ENCODE measurements around the gene DUOX2.

Gene DUOX2

GRCh38 chr15:45121020-45121419 lies 7.0 kb upstream of the DUOX2 start:
- CTCF ChIA-PET: interaction anchor here (2.1 kb wide), 1 partner anchor 42 kb away, joined by 9 read pairs; no protein-coding TSS in a partner anchor
- H3K4me3 ChIP-seq (ENCODE audit: low read depth, low read length): no peak overlapping the region
- no peaks in the 10 kb centered on the region for H3K36me3 ChIP-seq (ENCODE audit: control insufficient read depth in 2 of 2, insufficient read depth in 1 of 2, low read length in 2 of 2)
- no peak overlapping the region for H3K27ac ChIP-seq (ENCODE audit: extremely low read depth, low read depth, low read length)
- H3K9me3 ChIP-seq (ENCODE audit: control insufficient read depth, insufficient read depth, low read depth, low read length): no peaks in the 10 kb centered on the region
- no peaks in the 10 kb centered on the region for H3K4me1 ChIP-seq (ENCODE audit: control insufficient read depth, insufficient read depth, low read length)
- no peak for TF ChIP-seq ZNF18 (tag by site-specific recombination; IDR thresholded peaks at IDR 0.05)
- TF ChIP-seq REPIN1 (tag by site-specific recombination; IDR thresholded peaks at IDR 0.05; ENCODE audit: low read depth): no peak
- no peak for TF ChIP-seq ZNF404 (tag by site-specific recombination; IDR thresholded peaks at IDR 0.05)
- no peak for TF ChIP-seq MEIS1 (CRISPR knock-in tag; IDR thresholded peaks at IDR 0.05; ENCODE audit: borderline replicate concordance)
- TF ChIP-seq ZNF138 (tag by site-specific recombination; IDR thresholded peaks at IDR 0.05; ENCODE audit: borderline replicate concordance): no peak
- no peak for TF ChIP-seq ZSCAN18 (tag by site-specific recombination; IDR thresholded peaks at IDR 0.05)
- no peak for TF ChIP-seq FEZF1 (tag by site-specific recombination; IDR thresholded peaks at IDR 0.05)
- POLR2A ChIA-PET: no interaction called here

GRCh38 chr15:45120081-45120972 lies 6.4 kb upstream of the DUOX2 start:
- CTCF ChIA-PET: interaction anchor here (2.1 kb wide), 1 partner anchor 42 kb away, joined by 9 read pairs; no protein-coding TSS in a partner anchor
- Histone ChIP-seq H3K36me3 (ENCODE audit: control insufficient read depth in 2 of 2, insufficient read depth in 1 of 2, low read length in 2 of 2) (no peaks in the 10 kb centered on the region), H3K9me3 (ENCODE audit: control insufficient read depth, insufficient read depth, low read depth, low read length) (no peaks in the 10 kb centered on the region), H3K27ac (ENCODE audit: extremely low read depth, low read depth, low read length) (no peak overlapping the region), H3K4me3 (ENCODE audit: low read depth, low read length) (no peak overlapping the region), H3K4me1 (ENCODE audit: control insufficient read depth, insufficient read depth, low read length) (no peaks in the 10 kb centered on the region)
- no peak for TF ChIP-seq ZNF501 (tag by site-specific recombination; IDR thresholded peaks at IDR 0.05)
- TF ChIP-seq ZNF23 (tag by site-specific recombination; IDR thresholded peaks at IDR 0.05; ENCODE audit: borderline replicate concordance): no peak
- TF ChIP-seq ZNF221 (tag by site-specific recombination; IDR thresholded peaks at IDR 0.05; ENCODE audit: borderline replicate concordance): no peak
- no peak for TF ChIP-seq ZNF561 (tag by site-specific recombination; IDR thresholded peaks at IDR 0.05; ENCODE audit: borderline replicate concordance)
- no peak for TF ChIP-seq KLF17 (tag by site-specific recombination; IDR thresholded peaks at IDR 0.05)
- no peak for TF ChIP-seq ZNF280D (tag by site-specific recombination; IDR thresholded peaks at IDR 0.05)
- no peak for TF ChIP-seq YY1 (tag by site-specific recombination; IDR thresholded peaks at IDR 0.05)
- TF ChIP-seq ZBTB7A (tag by site-specific recombination; IDR thresholded peaks at IDR 0.05; ENCODE audit: low read depth): no peak
- TF ChIP-seq, protein P1, sequence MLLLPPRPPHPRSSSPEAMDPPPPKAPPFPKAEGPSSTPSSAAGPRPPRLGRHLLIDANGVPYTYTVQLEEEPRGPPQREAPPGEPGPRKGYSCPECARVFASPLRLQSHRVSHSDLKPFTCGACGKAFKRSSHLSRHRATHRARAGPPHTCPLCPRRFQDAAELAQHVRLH (tag by site-specific recombination; IDR thresholded peaks at IDR 0.05): no peak
- no peak for TF ChIP-seq ZNF354C (tag by site-specific recombination; IDR thresholded peaks at IDR 0.05; ENCODE audit: borderline replicate concordance, low read depth)
- TF ChIP-seq ZNF670 (tag by site-specific recombination; IDR thresholded peaks at IDR 0.05; ENCODE audit: low read depth): no peak
- TF ChIP-seq ZNF488 (tag by site-specific recombination; IDR thresholded peaks at IDR 0.05): no peak
- TF ChIP-seq ZNF366 (tag by site-specific recombination; conservative IDR thresholded peaks at IDR 0.05): no peak
- POLR2A ChIA-PET: no interaction called here

All from HEK293 (cell line).